OCI-LY1 (cell line): ENCODE measurements around the gene ZNF773.
A peak's percentile ranks its signal among the peaks of the same experiment; 100 is the strongest.
"Not testable (repeated sequence)": the region's sequence is repeated elsewhere in the genome, so short reads cannot be mapped to it uniquely, and the experiment has no call there.

Experiments
- H2AFZ ChIP-seq: fragments of 200-600 bp; sonication (generic), shearing (Covaris generic); 2 replicates; pipeline ENCODE4 v1.6.0; 2014; ENCODE audit warnings: antibody characterized with exemption, mild to moderate bottlenecking, low read length
- H3F3A ChIP-seq: fragments of 200-600 bp; sonication (generic), shearing (Covaris generic); 2 replicates; pipeline ENCODE4 v1.6.0; 2014; ENCODE audit warnings: mild to moderate bottlenecking, antibody characterized with exemption, low read length, moderate library complexity; ENCODE audit not compliant: insufficient read depth
- H3K27ac ChIP-seq: fragments of 200-600 bp; sonication (generic); 2 replicates; pipeline ENCODE4 v1.5.1; 2014; ENCODE audit warnings: low read length, mixed run types, mild to moderate bottlenecking, low read depth; ENCODE audit not compliant: poor library complexity, severe bottlenecking
- H3K27me3 ChIP-seq: fragments of 200-600 bp; sonication (generic); 2 replicates; pipeline ENCODE4 v1.6.0; 2014; ENCODE audit warnings: antibody characterized with exemption, mild to moderate bottlenecking, low read length, moderate library complexity; ENCODE audit not compliant: insufficient read depth
- H3K36me3 ChIP-seq: fragments of 200-600 bp; sonication (generic); 2 replicates; pipeline ENCODE4 v1.6.1; 2014; ENCODE audit warnings: mild to moderate bottlenecking, antibody characterized with exemption, low read length, moderate library complexity, mixed read lengths; ENCODE audit not compliant: insufficient read depth
- H3K4me1 ChIP-seq: fragments of 200-600 bp; sonication (generic); 2 replicates; pipeline ENCODE4 v1.5.1; 2014; ENCODE audit warnings: mild to moderate bottlenecking, low read length, moderate library complexity; ENCODE audit not compliant: insufficient read depth, severe bottlenecking
- H3K4me2 ChIP-seq: fragments of 200-600 bp; sonication (generic), shearing (Covaris generic); 2 replicates; pipeline ENCODE4 v1.6.1; 2014; ENCODE audit warnings: low read length
- H3K4me3 ChIP-seq: fragments of 200-600 bp; sonication (generic); 2 replicates; pipeline ENCODE4 v1.5.1; 2014; ENCODE audit warnings: low read length, low read depth, mild to moderate bottlenecking, mixed read lengths; ENCODE audit not compliant: poor library complexity, severe bottlenecking
- H3K79me2 ChIP-seq: fragments of 200-600 bp; shearing (Covaris generic); 2 replicates; pipeline ENCODE4 v1.6.1; 2016; ENCODE audit warnings: mixed run types, low read length, mixed read lengths; ENCODE audit not compliant: insufficient read depth
- H3K9ac ChIP-seq: fragments of 200-600 bp; sonication (generic), shearing (Covaris generic); 2 replicates; pipeline ENCODE4 v1.6.1; 2014; ENCODE audit warnings: mild to moderate bottlenecking, low read length, mixed read lengths
- H3K9me2 ChIP-seq: fragments of 200-600 bp; sonication (generic), shearing (Covaris generic); 2 replicates; pipeline ENCODE4 v1.6.1; 2014; ENCODE audit warnings: low read depth, mild to moderate bottlenecking, low read length, mixed read lengths
- H3K9me3 ChIP-seq: fragments of 200-600 bp; shearing (Covaris generic); 2 replicates; pipeline ENCODE4 v1.6.1; 2014; ENCODE audit warnings: low read length, mixed read lengths
- H4K20me1 ChIP-seq: fragments of 200-600 bp; sonication (generic), shearing (Covaris generic); 2 replicates; pipeline ENCODE4 v1.6.0; 2016; ENCODE audit warnings: mild to moderate bottlenecking, low read length; ENCODE audit not compliant: insufficient read depth
- CTCF ChIP-seq: fragments of 200-600 bp; sonication (generic), shearing (Covaris generic); IDR thresholded peaks from 2 replicates; pipeline ENCODE4 v1.5.1; 2017; ENCODE audit warnings: mild to moderate bottlenecking, antibody characterized with exemption, low read length, moderate library complexity, mixed read lengths
- EZH2 ChIP-seq: fragments of 200-600 bp; sonication (generic), shearing (Covaris generic); IDR thresholded peaks from 2 replicates; pipeline ENCODE4 v1.8.0; 2017; ENCODE audit warnings: borderline replicate concordance, mixed run types, mild to moderate bottlenecking, antibody characterized with exemption, low read length, moderate library complexity, mixed read lengths

Gene ZNF773

GRCh38 chr19:57499680-57500395 lies at the start of gene ZNF773:
Gene ZNF773, plus strand, starts transcription at chr19:57499938. Its CDS starts 143 bp downstream, at chr19:57500081.
- H3K36me3 ChIP-seq = peaks cover 32% of the 10 kb centered on the region

GRCh38 chr19:57452307-57452706 lies 47.4 kb upstream of the ZNF773 start:
- Histone ChIP-seq H4K20me1 (no peaks in the 10 kb centered on the region), H3K27ac (no peak overlapping the region), H3F3A (no peaks in the 10 kb centered on the region), H2AFZ (no peak overlapping the region), H3K36me3 (no peaks in the 10 kb centered on the region; the same call in 1 of the 2 replicates), H3K9me3 (peaks cover 16% of the 10 kb centered on the region; the same call in 1 of the 2 replicates), H3K9ac (no peak overlapping the region), H3K27me3 (no peaks in the 10 kb centered on the region), H3K4me2 (no peak overlapping the region), H3K79me2 (no peaks in the 10 kb centered on the region), H3K4me3 (no peak overlapping the region), H3K4me1 (no peaks in the 10 kb centered on the region), H3K9me2 (no peaks in the 10 kb centered on the region)
- TF ChIP-seq CTCF (no peak), EZH2 (no peak)

More at GRCh38 chr19:57499680-57500395, at the start of gene ZNF773:
- H3F3A ChIP-seq, H3K9me2 ChIP-seq, H3K27me3 ChIP-seq, H4K20me1 ChIP-seq, H3K27ac ChIP-seq, H3K9me3 ChIP-seq, H3K4me1 ChIP-seq: not testable (repeated sequence)
- peak within 1 kb of the TSS; percentile 73 for H3K4me3 ChIP-seq
- H3K79me2 ChIP-seq = peaks cover 10% of the 10 kb centered on the region; the same call in 1 of the 2 replicates
- H3K9ac ChIP-seq = peak within 1 kb of the TSS; percentile 79
- peak within 1 kb of the TSS; percentile 60 for H3K4me2 ChIP-seq
- H2AFZ ChIP-seq = peak within 1 kb of the TSS; percentile 7; the same call in 1 of the 2 replicates

- Histone ChIP-seq H3K4me1 (no peaks in the 10 kb centered on the region), H3K9me2 (no peaks in the 10 kb centered on the region), H3F3A (no peaks in the 10 kb centered on the region), H3K27me3 (no peaks in the 10 kb centered on the region), H3K4me3 (no peak overlapping the region), H3K27ac (no peak overlapping the region), H2AFZ (no peak overlapping the region), H3K79me2 (no peaks in the 10 kb centered on the region), H4K20me1 (no peaks in the 10 kb centered on the region), H3K36me3 (no peaks in the 10 kb centered on the region), H3K9me3 (peaks cover 5% of the 10 kb centered on the region; the same call in 1 of the 2 replicates), H3K4me2 (no peak overlapping the region), H3K9ac (no peak overlapping the region)
- TF ChIP-seq EZH2 (no peak), CTCF (peak; percentile 80)
Observed at GRCh38 chr19:57465680-57466381, 33.9 kb upstream of the ZNF773 start.
